HG03442 (cell line): ENCODE results near the gene LIPE.

Experiments
- ATAC-seq: cut with Tn5 transposase; IDR thresholded peaks from one replicate; pipeline ENCODE4 v1.9.1; 2021; ENCODE audit warnings: mild to moderate bottlenecking, moderate library complexity; ENCODE audit not compliant: unreplicated experiment

LIPE gene

DNA sequence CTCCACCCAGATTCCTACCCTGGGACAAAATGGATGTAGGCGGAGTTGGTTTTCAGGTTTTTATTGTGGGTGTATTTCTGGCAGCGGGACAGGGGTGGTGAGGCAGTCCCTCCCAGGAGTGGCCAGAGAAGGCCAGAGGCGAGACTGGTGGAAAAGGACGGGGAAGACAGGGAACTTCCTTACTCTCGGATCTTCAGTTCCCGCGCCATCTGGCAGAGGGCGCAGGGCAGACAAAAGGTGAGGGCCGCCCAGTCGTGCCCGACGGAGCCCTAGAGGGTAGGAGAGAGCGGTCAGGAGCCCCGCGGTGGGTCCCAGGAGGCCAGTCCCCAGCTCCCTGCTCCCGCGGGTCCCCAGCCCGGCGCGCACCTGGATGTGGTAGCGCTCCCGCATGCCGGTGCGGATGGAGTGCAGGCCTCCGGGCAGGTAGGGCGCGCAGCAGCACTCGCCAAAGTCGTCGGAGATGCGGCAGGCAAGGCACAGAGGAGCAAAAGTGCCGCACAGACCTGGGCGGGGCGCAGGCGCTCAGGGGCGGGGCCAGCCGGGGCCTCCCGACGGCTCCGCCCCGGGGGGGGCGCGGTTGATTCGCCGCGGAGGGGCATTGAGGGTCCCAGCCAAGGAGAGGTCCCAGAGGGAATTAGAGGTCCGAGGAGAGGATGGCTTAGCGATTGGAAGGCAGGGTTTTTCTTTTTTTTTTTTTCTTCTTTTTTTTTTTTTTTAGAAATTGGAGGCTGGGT, 40.0 kb downstream of the LIPE start:
- no peak for ATAC-seq

GRCh38 chr19:42380155-42380554, 47.0 kb downstream of the LIPE start:
- ATAC-seq: no peak

GRCh38 chr19:42378225-42379215, 48.7 kb downstream of the LIPE start:
- ATAC-seq: no peak

DNA sequence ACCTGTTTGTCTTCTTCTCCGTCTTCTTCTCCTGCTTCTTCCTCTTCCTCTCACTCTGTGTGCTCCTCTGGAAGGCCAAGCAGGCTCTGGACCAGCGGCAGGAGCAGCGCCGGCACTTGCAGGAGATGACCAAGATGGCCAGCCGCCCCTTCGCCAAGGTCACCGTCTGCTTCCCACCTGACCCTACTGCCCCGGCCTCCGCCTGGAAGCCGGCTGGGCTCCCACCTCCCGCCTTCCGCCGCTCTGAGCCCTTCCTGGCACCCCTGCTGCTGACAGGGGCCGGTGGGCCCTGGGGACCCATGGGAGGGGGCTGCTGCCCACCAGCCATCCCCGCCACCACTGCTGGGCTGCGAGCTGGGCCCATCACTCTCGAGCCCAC, 51.0 kb downstream of the LIPE start:
- no peak for ATAC-seq

GRCh38 chr19:42375415-42376176, 51.6 kb downstream of the LIPE start:
- ATAC-seq: no peak

- no peak for ATAC-seq
Measured at GRCh38 chr19:42374826-42375376, 52.3 kb downstream of the LIPE start.

DNA sequence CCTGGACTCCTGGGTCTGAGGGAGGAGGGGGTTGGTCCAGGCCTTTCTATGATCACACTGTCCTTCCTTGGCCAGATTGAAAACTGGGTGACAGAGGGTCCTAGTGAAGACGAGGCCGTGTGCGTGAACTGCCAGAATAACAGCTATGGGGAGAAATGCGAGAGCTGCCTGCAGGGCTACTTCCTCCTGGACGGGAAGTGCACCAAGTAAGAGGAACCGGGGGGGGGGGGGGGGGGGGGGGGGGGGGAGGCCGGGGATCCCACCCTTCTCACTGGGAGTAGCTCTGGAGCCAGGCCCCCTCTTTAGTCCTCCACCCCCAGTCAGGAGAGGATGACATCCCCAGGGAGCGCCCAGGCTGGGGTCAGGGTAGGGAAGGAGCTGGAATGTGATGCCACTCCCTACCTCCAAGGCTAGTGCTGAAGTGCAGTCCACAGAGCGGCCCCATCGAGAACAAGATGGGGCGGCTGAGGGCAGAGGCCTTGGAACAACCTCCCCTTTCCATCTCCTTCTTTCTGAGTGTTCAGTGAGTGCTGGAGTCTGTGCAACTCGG, 56.5 kb downstream of the LIPE start:
- no peak for ATAC-seq

GRCh38 chr19:42370068-42370520, 57.1 kb downstream of the LIPE start:
- ATAC-seq: no peak

DNA sequence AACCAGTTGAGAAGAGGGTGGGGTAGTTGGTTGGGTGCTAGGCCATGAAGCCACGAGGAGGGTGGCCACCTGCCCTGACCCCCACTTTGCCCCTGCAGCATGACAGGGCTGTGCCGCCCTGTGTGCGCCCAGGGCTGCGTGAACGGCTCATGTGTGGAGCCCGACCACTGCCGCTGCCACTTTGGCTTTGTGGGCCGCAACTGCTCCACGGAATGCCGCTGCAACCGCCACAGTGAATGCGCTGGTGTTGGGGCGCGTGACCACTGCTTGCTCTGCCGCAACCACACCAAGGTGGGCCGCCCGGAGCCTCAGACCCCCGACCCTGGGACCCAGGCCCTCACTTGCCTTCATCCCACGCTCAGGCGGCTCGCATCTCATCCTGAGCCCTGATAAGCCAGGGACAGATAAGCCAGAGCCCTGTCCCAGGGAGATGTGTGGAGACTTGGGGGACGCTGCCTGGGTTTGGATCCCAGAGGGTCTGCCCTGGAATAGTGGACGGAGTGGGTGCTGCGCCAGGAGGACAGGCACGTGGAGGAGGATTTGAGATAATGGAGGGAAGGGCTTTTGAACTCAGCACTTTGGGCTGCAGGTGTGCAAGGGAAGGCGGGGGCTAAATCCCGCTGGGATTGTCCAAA, 57.6 kb downstream of the LIPE start:
- ATAC-seq: no peak

GRCh38 chr19:42368765-42369164, 58.4 kb downstream of the LIPE start:
- ATAC-seq: no peak

DNA sequence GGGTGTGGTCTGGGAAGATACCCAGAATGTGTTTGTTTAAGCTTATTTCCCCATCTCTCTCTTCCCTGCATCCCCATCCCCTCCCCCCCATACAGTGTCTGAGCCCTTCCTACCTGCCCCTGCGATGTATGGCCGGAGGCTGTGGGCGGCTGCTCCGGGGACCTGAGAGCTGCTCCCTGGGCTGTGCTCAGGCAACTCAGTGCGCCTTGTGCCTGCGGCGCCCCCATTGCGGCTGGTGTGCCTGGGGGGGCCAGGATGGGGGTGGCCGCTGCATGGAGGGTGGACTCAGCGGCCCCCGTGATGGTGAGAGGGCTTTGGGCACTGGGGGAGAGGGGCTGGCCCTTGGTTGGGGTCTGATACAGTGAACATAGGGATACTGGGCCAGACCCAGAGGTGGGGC, 58.8 kb downstream of the LIPE start:
- ATAC-seq: no peak

GRCh38 chr19:42367929-42368328, 59.3 kb downstream of the LIPE start:
- ATAC-seq: no peak

- ATAC-seq: no peak
Measured at GRCh38 chr19:42366673-42367072, 60.5 kb downstream of the LIPE start.

- ATAC-seq: no peak
Measured at GRCh38 chr19:42363614-42364346, 63.4 kb downstream of the LIPE start.

- ATAC-seq: no peak
Measured at GRCh38 chr19:42362891-42363440, 64.2 kb downstream of the LIPE start.

GRCh38 chr19:42362342-42362741, 64.8 kb downstream of the LIPE start:
- no peak for ATAC-seq

GRCh38 chr19:42361545-42361910, 65.7 kb downstream of the LIPE start:
- no peak for ATAC-seq

GRCh38 chr19:42360787-42361544, 66.2 kb downstream of the LIPE start:
- no peak for ATAC-seq
